Epithelial cell of alveolus of lung (primary cell): Measurements from ENCODE around the gene CCAR1. TPM values are rescaled to one million over a fixed set of nuclear protein-coding genes. Genes with fewer than 3 reads are reported as not detected.

Experiments used
- total RNA-seq: library from RNA; depleted of rRNA; stranded (reverse); fragments of >200 nt; gene quantifications from 2 replicates; pipeline ENCODE4 v1.2.1, GENCODE V29; 2015

Gene CCAR1, protein sequence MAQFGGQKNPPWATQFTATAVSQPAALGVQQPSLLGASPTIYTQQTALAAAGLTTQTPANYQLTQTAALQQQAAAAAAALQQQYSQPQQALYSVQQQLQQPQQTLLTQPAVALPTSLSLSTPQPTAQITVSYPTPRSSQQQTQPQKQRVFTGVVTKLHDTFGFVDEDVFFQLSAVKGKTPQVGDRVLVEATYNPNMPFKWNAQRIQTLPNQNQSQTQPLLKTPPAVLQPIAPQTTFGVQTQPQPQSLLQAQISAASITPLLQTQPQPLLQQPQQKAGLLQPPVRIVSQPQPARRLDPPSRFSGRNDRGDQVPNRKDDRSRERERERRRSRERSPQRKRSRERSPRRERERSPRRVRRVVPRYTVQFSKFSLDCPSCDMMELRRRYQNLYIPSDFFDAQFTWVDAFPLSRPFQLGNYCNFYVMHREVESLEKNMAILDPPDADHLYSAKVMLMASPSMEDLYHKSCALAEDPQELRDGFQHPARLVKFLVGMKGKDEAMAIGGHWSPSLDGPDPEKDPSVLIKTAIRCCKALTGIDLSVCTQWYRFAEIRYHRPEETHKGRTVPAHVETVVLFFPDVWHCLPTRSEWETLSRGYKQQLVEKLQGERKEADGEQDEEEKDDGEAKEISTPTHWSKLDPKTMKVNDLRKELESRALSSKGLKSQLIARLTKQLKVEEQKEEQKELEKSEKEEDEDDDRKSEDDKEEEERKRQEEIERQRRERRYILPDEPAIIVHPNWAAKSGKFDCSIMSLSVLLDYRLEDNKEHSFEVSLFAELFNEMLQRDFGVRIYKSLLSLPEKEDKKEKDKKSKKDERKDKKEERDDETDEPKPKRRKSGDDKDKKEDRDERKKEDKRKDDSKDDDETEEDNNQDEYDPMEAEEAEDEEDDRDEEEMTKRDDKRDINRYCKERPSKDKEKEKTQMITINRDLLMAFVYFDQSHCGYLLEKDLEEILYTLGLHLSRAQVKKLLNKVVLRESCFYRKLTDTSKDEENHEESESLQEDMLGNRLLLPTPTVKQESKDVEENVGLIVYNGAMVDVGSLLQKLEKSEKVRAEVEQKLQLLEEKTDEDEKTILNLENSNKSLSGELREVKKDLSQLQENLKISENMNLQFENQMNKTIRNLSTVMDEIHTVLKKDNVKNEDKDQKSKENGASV
- total RNA-seq, result 18.9 and 44.6 TPM in 2 replicates

DNA sequence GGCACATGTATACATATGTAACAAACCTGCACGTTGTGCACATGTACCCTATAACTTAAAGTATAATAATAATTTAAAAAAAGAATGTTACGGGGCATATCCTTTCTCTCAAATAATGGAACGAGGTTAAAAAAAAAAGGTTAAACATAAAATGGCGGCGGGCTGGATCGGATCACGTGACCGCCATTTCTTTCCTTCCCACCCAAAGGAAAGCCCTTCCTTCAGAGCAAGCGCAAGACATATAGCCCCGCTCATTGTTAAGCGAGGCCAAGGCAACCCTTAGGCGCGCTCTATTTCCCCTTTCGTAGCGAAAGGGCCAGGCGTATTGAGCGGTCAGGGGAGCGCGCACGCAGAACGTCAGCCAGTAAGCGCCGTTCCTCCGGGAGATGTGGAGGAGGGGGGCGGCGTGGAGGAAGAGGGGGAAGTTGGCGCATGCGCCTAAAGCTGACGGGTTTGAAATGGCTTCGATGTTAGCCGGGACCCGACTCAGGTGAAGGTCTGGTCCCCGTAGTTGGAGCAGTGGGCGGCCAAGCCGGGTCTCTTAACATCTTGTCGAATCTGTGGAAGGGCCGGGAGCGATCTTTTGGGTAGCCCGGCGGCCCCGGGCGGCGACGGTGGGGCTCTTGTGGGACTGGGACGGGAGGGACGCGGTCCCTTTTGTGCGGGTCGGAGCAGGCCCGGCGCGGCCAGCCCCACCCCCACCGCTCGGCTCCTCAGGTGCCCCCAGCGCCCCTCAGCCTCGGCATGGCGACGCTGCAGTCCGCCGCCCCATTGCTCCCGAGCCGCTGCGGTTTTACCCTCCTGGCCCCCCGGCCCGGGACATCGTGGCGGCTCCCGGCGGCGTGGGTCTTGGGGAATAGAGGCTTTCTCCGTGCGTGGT, at the start of gene CCAR1:
TSS of gene CCAR1 (plus strand) at position 447 of the 880 bp plus-strand sequence. CDS start 1,266 bp downstream, outside the sequence.

DNA sequence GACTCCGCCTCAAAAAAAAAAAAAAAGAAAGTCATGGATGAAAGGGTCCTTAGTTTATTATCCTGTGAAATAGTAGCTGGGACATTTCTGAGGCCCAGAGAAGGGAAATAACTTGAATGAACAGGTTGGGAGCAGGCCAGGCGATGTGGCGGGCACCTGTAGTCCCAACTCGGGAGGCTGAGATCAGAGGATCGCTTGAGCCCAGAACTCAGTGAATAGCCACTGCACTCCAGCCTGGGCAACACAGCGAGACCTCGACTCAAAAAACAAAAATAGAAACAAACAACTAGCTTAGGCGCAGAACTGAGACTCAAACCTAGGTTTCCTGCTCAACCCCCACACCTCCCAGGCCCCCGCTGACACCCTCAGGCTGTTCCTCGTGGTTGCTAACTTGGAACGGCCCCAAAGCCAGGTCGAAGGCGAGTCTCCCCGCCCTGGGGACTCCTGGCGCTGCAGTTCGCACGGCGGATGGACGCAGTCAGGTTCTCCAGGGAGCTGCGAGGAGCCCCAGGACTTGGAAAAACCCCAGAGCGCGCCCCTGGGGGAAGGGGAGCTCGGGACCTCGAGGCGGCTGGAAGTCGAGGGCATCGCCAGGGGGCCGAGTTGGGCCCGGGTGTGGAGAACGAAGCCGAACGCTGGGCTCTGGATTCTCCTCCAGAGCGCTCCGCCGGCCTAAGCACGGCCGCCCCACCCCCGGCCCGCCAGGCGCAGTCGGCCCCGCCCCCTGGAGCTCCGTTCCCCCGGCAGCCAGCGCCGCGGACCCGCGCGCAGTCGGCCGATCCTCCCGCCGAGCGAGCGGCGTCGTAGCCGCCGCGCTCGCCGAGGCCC, 105.9 kb downstream of the CCAR1 start, which contains the start of gene STOX1:
TSS of gene STOX1 (plus strand) at position 768 of the 828 bp plus-strand sequence. CDS start 93 bp downstream, outside the sequence.

Other genes starting within 250 kb of the CCAR1 start
- gene DNA2, start 249.3 kb upstream of the CCAR1 start, total RNA-seq, result 6.5 and 7.5 TPM in 2 replicates
- gene SLC25A16, start 193.7 kb upstream of the CCAR1 start, total RNA-seq, result 4.9 and 25.8 TPM in 2 replicates
- gene TET1, start 160.9 kb upstream of the CCAR1 start, total RNA-seq, result 2.7 and 9.0 TPM in 2 replicates
- 0.48 TPM in 1 of 2 replicates, not detected in the other for gene STOX1, start 106.3 kb downstream of the CCAR1 start, total RNA-seq
- gene DDX50, start 180.1 kb downstream of the CCAR1 start, total RNA-seq, result 31.5 and 44.5 TPM in 2 replicates
- gene DDX21, start 234.9 kb downstream of the CCAR1 start, total RNA-seq, result 35.5 and 71.6 TPM in 2 replicates